HCT116 (cell line): ENCODE measurements around the gene MOB3B.

Experiments
- ATF3 ChIP-seq: IDR thresholded peaks from 2 replicates; pipeline ENCODE4 v1.6.1; 2012
- CTCF ChIP-seq, 3 experiments: fragments of 200-600 bp in 1 of 3; sonication (generic) in 1 of 3; IDR thresholded peaks in 2 of 3; conservative IDR thresholded peaks in 1 of 3; 2 replicates each; pipeline ENCODE4 v1.5.1; 2012 to 2017; ENCODE audit warnings: low read depth in 2 of 3, low read length in 2 of 3, antibody characterized with exemption in 1 of 3, borderline replicate concordance in 1 of 3, control low read depth in 1 of 3, mild to moderate bottlenecking in 1 of 3, mixed read lengths in 1 of 3, mixed run types in 1 of 3, moderate library complexity in 1 of 3; ENCODE audit not compliant: insufficient read depth in 1 of 3
- EZH2 ChIP-seq: fragments of 200-600 bp; sonication (generic); IDR thresholded peaks from 2 replicates; pipeline ENCODE4 v1.6.1; 2017; ENCODE audit warnings: antibody characterized with exemption, mixed run types
- EZH2phosphoT487 ChIP-seq: fragments of 200-600 bp; IDR thresholded peaks from 2 replicates; pipeline ENCODE4 v1.6.1; 2018; ENCODE audit warnings: antibody characterized with exemption, borderline replicate concordance
- JUND ChIP-seq: IDR thresholded peaks from 2 replicates; pipeline ENCODE4 v1.6.1; 2012
- POLR2A ChIP-seq: IDR thresholded peaks from 2 replicates; pipeline ENCODE4 v1.7.0; 2011; ENCODE audit warnings: borderline replicate concordance; ENCODE audit not compliant: insufficient read depth, insufficient read length; ENCODE audit errors: extremely low read depth
- POLR2AphosphoS5 ChIP-seq: IDR thresholded peaks from 2 replicates; pipeline ENCODE4 v1.6.1; 2011; ENCODE audit warnings: mild to moderate bottlenecking, low read depth, low read length, moderate library complexity
- YY1 ChIP-seq: IDR thresholded peaks from 2 replicates; pipeline ENCODE4 v1.6.1; 2011; ENCODE audit warnings: low read length, low read depth, moderate library complexity, mild to moderate bottlenecking; ENCODE audit not compliant: insufficient replicate concordance; ENCODE audit errors: extremely low read depth
- ZFX ChIP-seq: fragments of 450-650 bp; IDR thresholded peaks from 2 replicates; pipeline ENCODE4 v1.6.1; 2017
- ZNF274 ChIP-seq: fragments of 200-500 bp; sonication (Bioruptor generic); IDR thresholded peaks from 2 replicates; pipeline ENCODE4 v1.6.1; 2014; ENCODE audit warnings: mild to moderate bottlenecking, low read depth, low read length, inconsistent platforms

GRCh38 chr9:27538647-27539046 lies 9.0 kb upstream of the MOB3B start:
- TF ChIP-seq JUND (no peak), POLR2A (no peak), CTCF (IDR thresholded peaks at IDR 0.05 in 2 of 3, conservative IDR thresholded peaks at IDR 0.05 in 1 of 3; ENCODE audit: borderline replicate concordance in 1 of 3, insufficient read depth in 1 of 3, low read depth in 2 of 3, low read length in 2 of 3) (no peak), EZH2 (no peak), YY1 (no peak), ZNF274 (no peak), EZH2phosphoT487 (no peak), ZFX (no peak), ATF3 (no peak), POLR2AphosphoS5 (no peak)
